ENCODE measurements around the gene FSHR.

GRCh38 chr2:49186050-49186648, 31.8 kb upstream of the FSHR start:
- TF ChIP-seq, protein P1, sequence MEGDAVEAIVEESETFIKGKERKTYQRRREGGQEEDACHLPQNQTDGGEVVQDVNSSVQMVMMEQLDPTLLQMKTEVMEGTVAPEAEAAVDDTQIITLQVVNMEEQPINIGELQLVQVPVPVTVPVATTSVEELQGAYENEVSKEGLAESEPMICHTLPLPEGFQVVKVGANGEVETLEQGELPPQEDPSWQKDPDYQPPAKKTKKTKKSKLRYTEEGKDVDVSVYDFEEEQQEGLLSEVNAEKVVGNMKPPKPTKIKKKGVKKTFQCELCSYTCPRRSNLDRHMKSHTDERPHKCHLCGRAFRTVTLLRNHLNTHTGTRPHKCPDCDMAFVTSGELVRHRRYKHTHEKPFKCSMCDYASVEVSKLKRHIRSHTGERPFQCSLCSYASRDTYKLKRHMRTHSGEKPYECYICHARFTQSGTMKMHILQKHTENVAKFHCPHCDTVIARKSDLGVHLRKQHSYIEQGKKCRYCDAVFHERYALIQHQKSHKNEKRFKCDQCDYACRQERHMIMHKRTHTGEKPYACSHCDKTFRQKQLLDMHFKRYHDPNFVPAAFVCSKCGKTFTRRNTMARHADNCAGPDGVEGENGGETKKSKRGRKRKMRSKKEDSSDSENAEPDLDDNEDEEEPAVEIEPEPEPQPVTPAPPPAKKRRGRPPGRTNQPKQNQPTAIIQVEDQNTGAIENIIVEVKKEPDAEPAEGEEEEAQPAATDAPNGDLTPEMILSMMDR (IDR thresholded peaks at IDR 0.05; ENCODE audit: low read depth, low read length, missing input control): no peak
- no peak for TF ChIP-seq EGR1 (IDR thresholded peaks at IDR 0.05; ENCODE audit: low read depth in 2 of 2)
- no peak for TF ChIP-seq FOXA1 (IDR thresholded peaks at IDR 0.05)
- TF ChIP-seq NR2F2 (IDR thresholded peaks at IDR 0.05): no peak
- no peak for TF ChIP-seq SP1 (IDR thresholded peaks at IDR 0.05)
- TF ChIP-seq YY1 (IDR thresholded peaks at IDR 0.05): no peak
- no peak for TF ChIP-seq TAF1 (conservative IDR thresholded peaks at IDR 0.05)
- no peak for TF ChIP-seq MAX (IDR thresholded peaks at IDR 0.05)
- TF ChIP-seq JUND (IDR thresholded peaks at IDR 0.05): no peak
- TF ChIP-seq GABPA (IDR thresholded peaks at IDR 0.05 in 1 of 2, conservative IDR thresholded peaks at IDR 0.05 in 1 of 2): no peak
- TF ChIP-seq ZBTB33 (IDR thresholded peaks at IDR 0.05): no peak
- TF ChIP-seq RXRA (IDR thresholded peaks at IDR 0.05): no peak
